Thyroid gland (tissue), 4 donors: ENCODE data around the gene LDLRAD4.

Experiments
- POLR2A ChIP-seq, 2 donors: fragments of 450-650 bp; IDR thresholded peaks; one replicate each; pipeline ENCODE4 v1.6.1; 2017; ENCODE audit warnings: antibody characterized with exemption in 2 of 2, mild to moderate bottlenecking in 2 of 2, moderate library complexity in 1 of 2
- TF ChIP-seq, protein P1 (sequence below), 6 experiments: fragments of 200-600 bp in 3 of 6; fragments of 450-650 bp in 3 of 6; sonication (generic) in 3 of 6; IDR thresholded peaks; one replicate each; pipeline ENCODE4 v1.5.1; 2016 to 2019; ENCODE audit warnings: antibody characterized with exemption in 6 of 6, mild to moderate bottlenecking in 2 of 6, inconsistent platforms in 1 of 6, moderate library complexity in 1 of 6

DNA sequence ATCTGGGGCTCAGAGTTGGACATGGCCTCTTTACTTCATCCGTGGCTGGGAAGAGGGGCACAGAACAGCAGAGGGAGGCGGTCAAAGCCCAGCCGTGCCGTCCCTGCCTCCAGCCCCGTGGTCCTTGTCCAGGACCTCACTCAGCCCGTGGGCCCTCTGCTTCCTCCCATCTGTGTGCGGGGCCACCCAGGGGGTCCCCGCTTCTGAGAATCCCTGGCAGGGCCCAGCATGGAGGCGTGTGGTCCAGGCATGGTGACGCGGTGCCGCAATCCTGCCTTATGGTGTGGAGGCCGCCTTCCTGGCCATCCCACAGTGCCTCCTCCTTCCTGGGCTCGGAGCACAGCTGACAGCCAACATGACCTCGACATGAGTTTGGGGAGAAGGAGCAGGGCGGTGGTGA lies 275.2 kb downstream of the LDLRAD4 start:
- TF ChIP-seq, protein P1, sequence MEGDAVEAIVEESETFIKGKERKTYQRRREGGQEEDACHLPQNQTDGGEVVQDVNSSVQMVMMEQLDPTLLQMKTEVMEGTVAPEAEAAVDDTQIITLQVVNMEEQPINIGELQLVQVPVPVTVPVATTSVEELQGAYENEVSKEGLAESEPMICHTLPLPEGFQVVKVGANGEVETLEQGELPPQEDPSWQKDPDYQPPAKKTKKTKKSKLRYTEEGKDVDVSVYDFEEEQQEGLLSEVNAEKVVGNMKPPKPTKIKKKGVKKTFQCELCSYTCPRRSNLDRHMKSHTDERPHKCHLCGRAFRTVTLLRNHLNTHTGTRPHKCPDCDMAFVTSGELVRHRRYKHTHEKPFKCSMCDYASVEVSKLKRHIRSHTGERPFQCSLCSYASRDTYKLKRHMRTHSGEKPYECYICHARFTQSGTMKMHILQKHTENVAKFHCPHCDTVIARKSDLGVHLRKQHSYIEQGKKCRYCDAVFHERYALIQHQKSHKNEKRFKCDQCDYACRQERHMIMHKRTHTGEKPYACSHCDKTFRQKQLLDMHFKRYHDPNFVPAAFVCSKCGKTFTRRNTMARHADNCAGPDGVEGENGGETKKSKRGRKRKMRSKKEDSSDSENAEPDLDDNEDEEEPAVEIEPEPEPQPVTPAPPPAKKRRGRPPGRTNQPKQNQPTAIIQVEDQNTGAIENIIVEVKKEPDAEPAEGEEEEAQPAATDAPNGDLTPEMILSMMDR (IDR thresholded peaks at IDR 0.05), result no peak
- TF ChIP-seq POLR2A (IDR thresholded peaks at IDR 0.05), result no peak
